ENCODE data around the gene MRPL12.

MRPL12 gene

DNA sequence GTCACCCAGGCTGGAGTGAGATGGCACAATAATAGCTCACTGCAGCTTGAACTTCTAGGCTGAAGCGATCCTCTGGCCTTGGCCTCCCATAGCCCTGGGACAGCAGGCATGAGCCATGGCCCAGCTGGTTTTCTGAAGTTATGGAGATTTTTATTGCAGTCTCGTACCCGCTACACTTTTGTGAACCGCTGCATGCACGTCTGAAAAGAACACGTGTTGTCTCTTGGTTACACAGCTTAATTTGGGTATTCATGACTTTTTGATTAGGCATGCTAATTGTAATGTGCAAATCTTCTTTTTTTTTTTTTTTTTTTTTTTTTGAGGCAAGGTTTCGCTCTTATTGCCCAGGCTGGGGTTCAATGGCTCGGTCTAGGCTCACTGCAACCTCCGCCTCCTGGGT, 22.3 kb downstream of the MRPL12 start:
- TF ChIP-seq SPI1 (IDR thresholded peaks at IDR 0.05; ENCODE audit: borderline replicate concordance, low read depth) (no peak), POLR2AphosphoS5 (IDR thresholded peaks at IDR 0.05; ENCODE audit: low read depth) (no peak), GABPA (IDR thresholded peaks at IDR 0.05; ENCODE audit: low read depth) (no peak)
- TF ChIP-seq, protein P1, sequence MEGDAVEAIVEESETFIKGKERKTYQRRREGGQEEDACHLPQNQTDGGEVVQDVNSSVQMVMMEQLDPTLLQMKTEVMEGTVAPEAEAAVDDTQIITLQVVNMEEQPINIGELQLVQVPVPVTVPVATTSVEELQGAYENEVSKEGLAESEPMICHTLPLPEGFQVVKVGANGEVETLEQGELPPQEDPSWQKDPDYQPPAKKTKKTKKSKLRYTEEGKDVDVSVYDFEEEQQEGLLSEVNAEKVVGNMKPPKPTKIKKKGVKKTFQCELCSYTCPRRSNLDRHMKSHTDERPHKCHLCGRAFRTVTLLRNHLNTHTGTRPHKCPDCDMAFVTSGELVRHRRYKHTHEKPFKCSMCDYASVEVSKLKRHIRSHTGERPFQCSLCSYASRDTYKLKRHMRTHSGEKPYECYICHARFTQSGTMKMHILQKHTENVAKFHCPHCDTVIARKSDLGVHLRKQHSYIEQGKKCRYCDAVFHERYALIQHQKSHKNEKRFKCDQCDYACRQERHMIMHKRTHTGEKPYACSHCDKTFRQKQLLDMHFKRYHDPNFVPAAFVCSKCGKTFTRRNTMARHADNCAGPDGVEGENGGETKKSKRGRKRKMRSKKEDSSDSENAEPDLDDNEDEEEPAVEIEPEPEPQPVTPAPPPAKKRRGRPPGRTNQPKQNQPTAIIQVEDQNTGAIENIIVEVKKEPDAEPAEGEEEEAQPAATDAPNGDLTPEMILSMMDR (IDR thresholded peaks at IDR 0.05; ENCODE audit: insufficient read depth, low read length): no peak
- TF ChIP-seq, protein P2, sequence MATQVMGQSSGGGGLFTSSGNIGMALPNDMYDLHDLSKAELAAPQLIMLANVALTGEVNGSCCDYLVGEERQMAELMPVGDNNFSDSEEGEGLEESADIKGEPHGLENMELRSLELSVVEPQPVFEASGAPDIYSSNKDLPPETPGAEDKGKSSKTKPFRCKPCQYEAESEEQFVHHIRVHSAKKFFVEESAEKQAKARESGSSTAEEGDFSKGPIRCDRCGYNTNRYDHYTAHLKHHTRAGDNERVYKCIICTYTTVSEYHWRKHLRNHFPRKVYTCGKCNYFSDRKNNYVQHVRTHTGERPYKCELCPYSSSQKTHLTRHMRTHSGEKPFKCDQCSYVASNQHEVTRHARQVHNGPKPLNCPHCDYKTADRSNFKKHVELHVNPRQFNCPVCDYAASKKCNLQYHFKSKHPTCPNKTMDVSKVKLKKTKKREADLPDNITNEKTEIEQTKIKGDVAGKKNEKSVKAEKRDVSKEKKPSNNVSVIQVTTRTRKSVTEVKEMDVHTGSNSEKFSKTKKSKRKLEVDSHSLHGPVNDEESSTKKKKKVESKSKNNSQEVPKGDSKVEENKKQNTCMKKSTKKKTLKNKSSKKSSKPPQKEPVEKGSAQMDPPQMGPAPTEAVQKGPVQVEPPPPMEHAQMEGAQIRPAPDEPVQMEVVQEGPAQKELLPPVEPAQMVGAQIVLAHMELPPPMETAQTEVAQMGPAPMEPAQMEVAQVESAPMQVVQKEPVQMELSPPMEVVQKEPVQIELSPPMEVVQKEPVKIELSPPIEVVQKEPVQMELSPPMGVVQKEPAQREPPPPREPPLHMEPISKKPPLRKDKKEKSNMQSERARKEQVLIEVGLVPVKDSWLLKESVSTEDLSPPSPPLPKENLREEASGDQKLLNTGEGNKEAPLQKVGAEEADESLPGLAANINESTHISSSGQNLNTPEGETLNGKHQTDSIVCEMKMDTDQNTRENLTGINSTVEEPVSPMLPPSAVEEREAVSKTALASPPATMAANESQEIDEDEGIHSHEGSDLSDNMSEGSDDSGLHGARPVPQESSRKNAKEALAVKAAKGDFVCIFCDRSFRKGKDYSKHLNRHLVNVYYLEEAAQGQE (IDR thresholded peaks at IDR 0.05; ENCODE audit: insufficient replicate concordance, low read depth): no peak
- H3K4me3 ChIP-seq (replicated peaks; ENCODE audit: insufficient read depth, low read length): no peak overlapping the region
- no peak overlapping the region for H3K27ac ChIP-seq (replicated peaks)
- no peaks in the 10 kb centered on the region for H3K27me3 ChIP-seq (ENCODE audit: insufficient read depth, poor library complexity, severe bottlenecking)
- DNase-seq (ENCODE audit: low read depth in 1 of 2, low spot score in 1 of 2): no peak

DNA sequence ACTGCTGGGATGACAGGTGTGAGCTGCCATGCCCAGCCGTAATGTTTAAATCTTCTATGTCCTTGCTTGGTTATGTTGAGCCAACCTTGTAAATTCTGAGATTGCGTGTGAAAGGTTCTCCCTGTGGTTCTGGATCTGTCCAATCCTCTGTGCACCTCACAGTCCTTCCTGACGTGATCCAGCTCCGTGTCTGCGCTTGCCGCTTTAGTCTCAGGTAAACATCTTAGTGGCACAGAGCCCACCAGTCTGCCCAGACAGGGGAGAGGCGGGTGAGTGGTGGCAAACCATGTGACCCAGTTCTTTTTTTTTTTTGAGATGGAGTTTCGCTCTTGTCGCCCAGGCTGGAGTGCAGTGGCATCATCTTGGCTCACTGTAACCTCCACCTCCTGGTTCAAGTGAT, 22.8 kb downstream of the MRPL12 start:
- H3K27ac ChIP-seq (replicated peaks): no peak overlapping the region
- TF ChIP-seq POLR2AphosphoS5 (IDR thresholded peaks at IDR 0.05; ENCODE audit: low read depth): no peak
- TF ChIP-seq GABPA (IDR thresholded peaks at IDR 0.05; ENCODE audit: low read depth): no peak
- TF ChIP-seq, protein P1 (IDR thresholded peaks at IDR 0.05; ENCODE audit: insufficient read depth, low read length): no peak
- TF ChIP-seq SPI1 (IDR thresholded peaks at IDR 0.05; ENCODE audit: borderline replicate concordance, low read depth): no peak
- TF ChIP-seq, protein P2 (IDR thresholded peaks at IDR 0.05; ENCODE audit: insufficient replicate concordance, low read depth): no peak
- no peak overlapping the region for H3K4me3 ChIP-seq (replicated peaks; ENCODE audit: insufficient read depth, low read length)
- H3K27me3 ChIP-seq (ENCODE audit: insufficient read depth, poor library complexity, severe bottlenecking): no peaks in the 10 kb centered on the region
- DNase-seq (ENCODE audit: low read depth in 1 of 2, low spot score in 1 of 2): no peak

DNA sequence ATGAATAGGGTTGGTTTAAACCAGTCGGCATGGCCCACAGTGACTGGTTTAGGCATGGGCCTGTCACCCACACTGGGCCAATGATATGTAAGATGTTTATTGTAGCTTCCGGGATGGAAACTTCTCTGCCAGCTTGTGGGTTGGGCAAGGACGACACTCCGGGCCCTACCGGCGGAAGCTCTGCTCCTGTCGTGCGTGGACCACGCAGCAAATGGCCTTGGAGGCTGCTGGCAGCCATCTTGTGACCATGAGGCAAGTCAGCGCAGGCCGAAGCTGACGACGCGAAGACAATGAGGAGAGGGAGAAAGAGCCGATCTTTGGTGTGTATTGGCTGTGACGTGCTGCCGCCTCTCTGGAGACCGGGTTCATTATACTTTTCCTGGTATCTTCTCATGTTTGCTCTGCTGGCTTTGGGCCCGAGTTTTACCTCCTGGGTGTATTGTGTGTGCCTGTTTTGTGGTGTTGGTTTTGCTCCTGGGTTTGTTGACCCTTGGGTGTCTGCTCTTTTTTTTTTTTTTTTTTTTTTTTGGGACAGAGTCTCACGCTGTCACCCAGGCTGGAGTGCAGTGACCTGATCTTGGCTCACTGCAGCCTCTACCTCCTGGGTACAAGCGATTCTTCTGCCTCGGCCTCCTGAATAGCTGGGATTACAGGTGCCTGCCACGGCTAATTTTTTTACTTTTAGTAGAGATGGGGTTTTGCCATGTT, 24.3 kb downstream of the MRPL12 start:
- Histone ChIP-seq H3K27ac (replicated peaks) (no peak overlapping the region), H3K4me3 (replicated peaks; ENCODE audit: insufficient read depth, low read length) (no peak overlapping the region), H3K27me3 (ENCODE audit: insufficient read depth, poor library complexity, severe bottlenecking) (no peaks in the 10 kb centered on the region)
- DNase-seq (ENCODE audit: low read depth in 1 of 2, low spot score in 1 of 2): no peak
- no peak for TF ChIP-seq SPI1 (IDR thresholded peaks at IDR 0.05; ENCODE audit: borderline replicate concordance, low read depth)
- TF ChIP-seq, protein P1 (IDR thresholded peaks at IDR 0.05; ENCODE audit: insufficient read depth, low read length): no peak
- no peak for TF ChIP-seq POLR2AphosphoS5 (IDR thresholded peaks at IDR 0.05; ENCODE audit: low read depth)
- TF ChIP-seq GABPA (IDR thresholded peaks at IDR 0.05; ENCODE audit: low read depth): no peak
- TF ChIP-seq, protein P2 (IDR thresholded peaks at IDR 0.05; ENCODE audit: insufficient replicate concordance, low read depth): no peak

Data from HL-60 (cell line).